Skeletal muscle cell (primary cell): ENCODE data around the gene SLC13A3.

Source experiments
- DNase-seq: peaks from one replicate; pipeline ENCODE4 v3.0.0-alpha.2; 2010; ENCODE audit warnings: low read depth
- H3K4me3 ChIP-seq: 2 replicates; pipeline ENCODE4 v1.5.1; 2011; ENCODE audit warnings: low read depth, mild to moderate bottlenecking, control low read depth, low read length, moderate library complexity

Gene SLC13A3

DNA sequence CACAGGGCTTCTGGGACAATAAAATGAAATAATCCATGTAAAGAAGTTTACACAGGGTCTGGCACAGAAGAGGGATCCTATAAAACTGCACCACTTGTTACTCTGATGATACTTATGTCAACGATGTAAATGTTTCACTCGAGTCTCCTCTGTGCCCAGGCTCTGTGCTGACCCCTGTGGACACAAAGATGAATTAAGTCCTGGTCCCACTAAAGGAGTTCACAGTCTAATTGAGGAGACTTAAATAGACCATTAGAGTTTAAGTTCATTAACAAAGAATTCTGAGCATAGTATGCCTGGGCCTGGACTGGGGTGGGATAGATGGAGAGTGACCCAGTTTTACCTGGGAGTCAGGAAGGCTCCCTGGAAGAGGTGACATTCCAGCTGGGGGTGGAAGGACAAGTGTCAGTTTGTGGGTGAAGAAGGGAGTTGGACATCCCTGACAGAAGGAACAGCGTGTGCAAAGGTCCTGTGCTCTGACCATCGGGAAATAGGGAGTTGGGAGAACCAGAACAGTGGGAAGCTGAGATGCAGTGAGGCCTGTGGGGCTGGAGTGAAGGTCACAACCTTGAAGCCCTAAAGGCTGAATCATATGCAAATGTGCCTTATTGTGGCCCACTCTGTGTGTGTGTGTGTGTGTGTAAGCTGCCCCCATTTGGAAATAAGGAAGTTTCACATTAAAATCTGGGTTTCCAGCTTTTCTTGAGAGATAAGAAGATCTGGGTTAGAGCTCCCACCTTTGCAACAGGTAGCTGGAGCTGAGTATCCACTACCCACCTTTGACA lies 101.9 kb downstream of the SLC13A3 start:
- no peak for DNase-seq
- H3K4me3 ChIP-seq, result no peak overlapping the region

DNA sequence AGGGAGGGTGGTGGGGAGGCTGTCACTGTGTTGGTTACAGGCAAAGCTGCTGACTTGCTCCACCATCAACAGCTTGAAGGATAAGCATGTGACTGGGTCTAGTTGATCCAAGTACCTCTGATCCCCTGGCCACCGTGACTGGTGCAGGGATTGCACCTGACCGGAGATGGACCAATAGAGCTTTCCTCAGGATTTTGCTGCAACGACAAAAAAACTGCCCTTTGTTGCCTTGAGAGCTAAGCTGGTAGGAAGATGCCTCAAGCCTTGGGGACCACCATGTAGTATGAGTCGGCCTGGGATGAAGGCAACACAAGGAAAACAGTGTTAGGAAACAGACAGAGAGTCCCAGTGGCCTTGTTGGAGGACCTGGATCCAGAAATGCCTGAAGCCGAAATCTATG lies 102.6 kb downstream of the SLC13A3 start:
- no peak for DNase-seq
- H3K4me3 ChIP-seq, result no peak overlapping the region

DNA sequence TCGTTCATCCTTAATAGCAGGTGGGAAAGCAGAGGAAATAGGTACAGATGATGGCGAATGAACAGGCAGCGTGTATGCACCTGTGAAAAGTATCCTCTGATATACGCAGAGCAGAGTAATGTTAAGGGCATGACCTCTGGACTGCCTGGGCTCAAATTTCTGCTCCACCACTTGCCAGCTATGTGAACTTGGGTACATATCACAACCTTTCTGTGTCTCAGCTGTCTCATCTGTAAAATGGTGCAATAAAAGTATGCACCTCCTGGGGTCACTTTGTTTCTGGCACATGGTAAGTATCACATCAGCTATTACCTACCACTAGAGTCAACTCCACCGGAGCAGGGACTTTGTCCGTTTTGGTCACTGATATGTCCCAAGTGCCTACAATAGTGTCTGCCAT lies 103.3 kb downstream of the SLC13A3 start:
- no peak overlapping the region for H3K4me3 ChIP-seq
- DNase-seq, result no peak

DNA sequence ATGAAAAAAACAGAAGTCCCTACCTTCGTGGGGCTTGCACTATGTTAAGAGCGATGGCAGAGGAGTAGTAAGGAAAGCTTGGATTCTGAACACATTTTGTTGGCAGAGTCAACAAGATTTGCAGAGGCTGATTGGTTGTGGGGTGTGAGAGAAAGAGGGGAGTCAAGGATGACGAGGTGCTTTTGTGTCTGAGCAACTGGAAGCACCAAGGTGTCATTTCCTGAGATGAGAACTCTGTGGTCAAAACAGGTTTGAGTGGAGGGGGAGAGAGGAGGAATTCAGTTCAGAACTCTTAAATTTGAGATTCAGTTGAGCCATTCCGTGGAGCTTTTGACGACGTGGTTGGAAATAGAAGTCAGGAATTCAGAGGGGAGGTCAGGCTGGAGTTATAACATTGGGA lies 104.3 kb downstream of the SLC13A3 start:
- DNase-seq, result no peak

DNA sequence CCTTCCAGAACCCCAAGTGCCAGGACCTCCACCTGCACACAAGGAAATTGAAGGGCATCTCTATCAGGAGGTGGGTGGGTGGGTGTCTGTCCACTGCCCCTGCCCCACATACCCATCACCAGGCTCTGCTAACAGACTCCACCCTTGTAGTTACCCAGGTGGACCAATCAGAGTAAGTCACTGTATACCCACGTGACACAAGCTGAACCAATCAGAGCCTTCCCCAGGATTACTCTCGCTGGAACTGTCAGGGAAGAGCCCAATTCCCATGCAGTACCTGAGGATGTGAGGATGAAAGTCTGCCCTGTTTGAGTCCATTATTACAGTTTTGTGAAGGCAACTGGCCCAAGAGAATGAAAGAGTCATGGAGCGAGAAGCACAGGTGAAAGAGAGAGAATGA lies 105.0 kb downstream of the SLC13A3 start:
- no peak overlapping the region for H3K4me3 ChIP-seq
- no peak for DNase-seq

More for the DNA sequence above, 104.3 kb downstream of the SLC13A3 start:
- H3K4me3 ChIP-seq, result no peak overlapping the region

DNA sequence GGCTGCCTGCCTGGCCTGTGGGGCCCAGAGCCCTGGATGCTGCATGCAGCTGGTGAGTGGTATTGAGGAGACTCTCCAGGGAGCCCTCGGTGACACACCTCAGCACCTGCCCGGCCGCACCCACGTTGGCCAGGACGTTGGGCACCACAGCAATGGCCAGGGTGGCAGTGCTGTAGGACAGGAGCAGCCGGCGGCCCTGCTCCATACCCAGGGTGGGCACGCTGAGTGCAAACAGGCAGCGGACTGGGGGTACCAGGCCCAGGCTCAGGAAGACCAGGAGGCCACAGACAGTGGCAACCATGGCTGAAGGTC lies 105.5 kb downstream of the SLC13A3 start:
- no peak overlapping the region for H3K4me3 ChIP-seq
- DNase-seq, result no peak

DNA sequence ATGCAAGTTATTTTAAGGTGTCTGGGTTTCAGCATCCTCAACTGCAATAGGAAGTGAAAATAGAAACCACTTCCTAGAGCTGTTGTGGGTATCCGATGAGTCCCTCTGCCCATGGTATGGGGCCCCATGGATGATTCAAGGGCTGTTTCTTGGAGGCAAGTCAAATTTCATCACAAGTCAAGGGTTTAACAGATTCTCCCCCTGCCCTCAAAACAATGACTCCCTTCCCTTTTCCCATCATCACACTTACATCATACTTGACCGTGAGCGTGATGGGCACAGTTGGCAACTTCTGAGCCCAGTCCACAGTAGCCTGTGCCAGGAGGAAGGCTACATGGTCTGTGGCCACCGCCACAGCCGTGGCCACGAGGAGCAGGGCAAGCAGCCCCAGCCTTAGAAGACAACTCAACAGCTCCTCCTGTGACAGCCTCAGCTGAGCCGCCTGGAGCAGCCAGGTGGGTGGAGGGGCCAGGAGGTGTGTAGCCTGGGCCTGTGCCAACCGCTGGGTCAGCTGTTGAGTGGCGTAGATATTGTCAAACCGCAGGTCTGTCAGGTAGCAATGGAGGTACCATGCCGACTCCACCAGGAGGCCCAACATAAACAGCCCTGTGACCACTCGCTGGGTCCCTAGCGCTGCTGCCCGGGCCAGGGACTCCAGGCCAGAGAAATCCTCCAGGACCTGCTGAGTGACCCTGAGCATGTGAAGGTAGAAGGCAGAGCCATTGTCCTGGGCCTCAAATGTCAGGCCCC lies 106.0 kb downstream of the SLC13A3 start:
- no peak overlapping the region for H3K4me3 ChIP-seq
- peak; percentile 49 for DNase-seq

DNA sequence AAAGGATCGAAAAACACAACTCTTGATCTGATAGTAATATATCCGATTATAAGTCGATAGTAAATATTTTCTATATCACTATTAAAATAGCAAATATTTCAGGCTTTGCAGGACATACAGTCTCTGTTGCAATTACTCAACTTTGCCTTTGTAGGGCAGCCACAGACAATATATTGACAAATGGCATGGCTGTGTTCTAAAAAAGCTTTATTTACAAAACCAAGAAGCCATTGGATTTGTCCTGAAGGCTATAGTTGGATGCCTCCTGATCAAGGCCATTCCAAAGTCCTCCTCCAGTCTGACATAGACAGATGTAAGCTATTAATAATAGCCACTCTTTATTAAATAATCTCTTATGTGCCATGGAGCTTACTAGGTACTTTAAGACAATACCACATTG lies 106.7 kb downstream of the SLC13A3 start:
- H3K4me3 ChIP-seq, result no peak overlapping the region
- no peak for DNase-seq

DNA sequence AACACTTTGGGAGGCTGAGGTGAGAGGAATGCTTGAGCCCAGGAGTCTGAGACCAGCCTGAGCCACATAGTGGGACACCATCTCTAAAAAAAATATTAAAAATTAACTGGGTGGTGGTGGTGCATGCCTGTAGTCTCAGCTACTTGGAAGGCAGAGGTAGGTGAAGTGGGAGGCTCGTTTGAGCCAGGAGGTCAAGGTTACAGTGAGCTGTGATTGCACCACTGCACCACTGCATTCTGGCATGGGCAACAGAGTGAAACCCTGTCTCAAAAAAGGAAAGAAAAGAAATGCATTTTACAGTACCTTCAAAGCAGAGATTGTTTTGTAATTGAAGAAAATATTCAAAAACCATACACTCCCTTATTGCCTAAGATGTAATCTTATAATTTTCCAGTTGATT lies 107.3 kb downstream of the SLC13A3 start:
- no peak overlapping the region for H3K4me3 ChIP-seq
- DNase-seq, result no peak

DNA sequence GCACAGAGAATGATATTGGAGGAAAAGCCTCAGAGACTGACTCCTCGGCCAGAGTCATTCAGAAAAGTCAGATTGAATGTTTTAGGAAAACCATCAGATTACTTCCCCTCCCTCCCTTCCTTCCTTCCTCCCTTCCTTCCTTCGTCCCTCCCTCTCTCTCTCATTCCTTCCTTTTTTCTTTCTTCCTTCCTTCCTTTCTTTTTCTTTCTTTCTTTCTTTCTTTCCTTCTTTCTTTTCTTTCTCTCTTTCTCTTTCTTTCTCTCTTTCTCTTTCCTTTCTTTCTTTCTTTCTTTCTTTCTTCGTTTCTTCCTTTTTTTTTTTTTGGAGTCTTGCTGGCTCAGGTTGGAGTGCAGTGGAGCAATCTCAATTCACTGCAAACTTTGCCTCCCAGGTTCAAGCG lies 108.2 kb downstream of the SLC13A3 start:
- DNase-seq, result no peak

DNA sequence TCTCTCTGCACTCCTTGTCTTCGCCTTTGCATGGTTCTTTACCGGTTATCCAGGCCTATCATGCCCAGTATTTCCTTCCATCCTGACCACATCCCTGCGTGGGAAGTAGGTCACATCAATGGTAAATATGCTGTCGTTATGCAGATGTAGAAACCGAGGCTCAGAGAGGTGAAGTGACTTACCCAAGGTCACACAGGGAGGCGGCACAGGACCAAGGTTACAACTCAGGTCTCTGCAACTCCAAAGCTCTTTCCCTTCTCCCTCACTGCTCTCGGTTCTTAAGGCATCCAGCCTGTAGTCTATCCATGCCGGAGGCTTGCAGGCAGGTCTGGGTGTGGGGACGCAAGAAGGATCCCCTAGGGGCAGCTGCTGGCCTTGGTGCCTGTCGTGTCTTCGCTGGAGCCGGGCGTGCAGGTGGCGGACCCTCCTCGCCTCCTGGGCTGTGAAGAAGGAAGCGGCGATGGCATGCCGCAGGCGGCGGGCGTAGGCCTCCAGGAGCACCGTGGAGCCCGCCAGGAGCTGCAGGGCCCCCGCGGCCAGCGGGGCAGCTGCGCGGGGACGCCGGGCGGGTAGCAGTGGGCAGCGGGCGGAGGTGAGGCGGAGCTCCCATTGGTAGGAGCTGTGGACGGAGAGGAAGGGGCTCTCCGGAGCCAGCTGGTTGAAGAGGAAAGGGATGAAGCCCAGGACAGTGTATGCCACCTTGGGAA lies 109.9 kb downstream of the SLC13A3 start:
- no peak for DNase-seq
- no peak overlapping the region for H3K4me3 ChIP-seq

More for the DNA sequence above, 108.2 kb downstream of the SLC13A3 start:
- H3K4me3 ChIP-seq, result no peak overlapping the region

DNA sequence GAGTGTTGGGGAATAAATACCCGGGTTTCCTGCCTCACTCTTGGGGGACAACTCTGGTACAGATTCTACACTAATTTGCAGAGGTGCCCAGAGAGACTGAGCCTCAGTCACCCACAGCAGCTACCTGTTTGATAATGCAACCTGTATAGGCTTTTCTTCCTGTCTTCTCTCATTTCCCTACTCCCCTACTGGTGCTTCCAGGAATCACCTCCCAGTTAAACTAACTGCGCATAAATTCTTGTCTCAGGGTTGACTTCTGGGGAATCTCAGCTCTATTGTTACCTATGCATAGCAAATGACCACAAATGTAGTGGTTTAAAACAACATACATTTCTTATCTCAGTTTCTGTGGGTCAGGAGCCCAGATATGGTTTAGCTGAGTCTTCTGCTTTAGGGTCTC lies 112.1 kb downstream of the SLC13A3 start:
- DNase-seq, result no peak
- no peak overlapping the region for H3K4me3 ChIP-seq

DNA sequence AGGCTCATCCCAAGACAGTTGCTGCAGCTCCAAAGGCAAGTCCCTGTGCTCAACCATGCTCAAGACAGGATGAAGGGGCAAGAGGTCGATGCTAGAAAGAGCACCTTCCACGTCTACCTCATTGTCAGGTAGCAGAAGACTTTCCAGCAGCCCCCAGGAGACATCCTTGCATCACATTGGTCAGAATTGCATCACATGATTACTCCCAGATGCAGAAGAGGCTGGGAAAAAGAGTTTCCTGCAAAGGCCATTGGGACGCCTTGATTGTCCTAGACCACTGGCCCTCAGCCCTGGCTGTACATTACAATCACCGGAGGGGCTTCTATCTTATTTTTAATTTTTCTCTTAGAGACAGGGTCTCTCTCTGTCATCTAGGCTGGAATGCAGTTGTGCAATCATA lies 120.6 kb downstream of the SLC13A3 start:
- DNase-seq, result no peak
- H3K4me3 ChIP-seq, result no peak overlapping the region

DNA sequence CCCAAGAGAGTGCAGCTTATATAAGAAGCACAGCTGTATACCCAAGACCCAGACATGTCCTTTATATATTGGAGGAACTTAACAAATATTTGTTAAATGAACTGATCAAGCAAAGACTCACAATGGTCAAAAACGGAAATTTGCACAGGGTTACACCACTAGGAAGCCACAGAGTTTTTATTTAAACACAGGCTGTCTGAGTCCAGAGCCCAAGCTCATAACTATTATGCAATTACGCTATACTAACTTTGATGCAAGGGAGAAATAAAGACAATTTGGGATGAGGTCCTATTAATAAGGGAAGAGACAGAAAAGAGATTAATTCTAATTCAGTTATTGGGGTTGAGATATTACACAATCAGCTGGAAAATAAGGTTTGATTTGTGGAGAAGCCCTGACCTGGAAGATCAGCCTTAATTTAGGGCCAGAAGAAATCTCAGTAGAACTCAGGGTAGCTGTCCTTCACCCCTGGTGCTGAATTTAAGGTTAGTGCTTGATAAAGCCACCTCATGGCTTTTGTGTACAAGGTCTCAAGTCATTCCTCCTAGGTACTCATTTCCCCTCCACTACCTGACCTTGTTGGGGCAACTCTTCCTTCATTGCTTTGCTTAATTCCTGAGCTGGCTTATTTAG lies 127.4 kb downstream of the SLC13A3 start:
- no peak for DNase-seq
- H3K4me3 ChIP-seq, result no peak overlapping the region

DNA sequence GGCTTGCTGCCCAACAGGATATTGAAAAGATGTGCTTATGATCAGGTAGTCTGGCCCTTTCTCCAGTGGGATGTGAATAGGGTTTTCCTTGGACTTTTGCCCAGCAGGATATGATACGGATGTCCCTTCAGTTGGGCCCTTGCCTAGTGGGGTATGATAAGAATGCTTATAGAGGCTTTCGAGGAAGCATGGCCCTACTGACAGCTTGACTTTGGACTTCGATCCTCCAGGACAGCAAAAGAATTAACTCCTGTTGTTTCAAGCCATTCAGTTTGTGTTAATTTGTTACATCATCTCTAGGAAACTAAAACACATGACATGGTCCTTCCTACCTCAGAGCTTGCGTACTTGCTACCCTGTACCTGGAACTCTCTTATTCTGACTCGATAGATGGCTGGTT lies 128.2 kb downstream of the SLC13A3 start:
- no peak for DNase-seq
- no peak overlapping the region for H3K4me3 ChIP-seq

DNA sequence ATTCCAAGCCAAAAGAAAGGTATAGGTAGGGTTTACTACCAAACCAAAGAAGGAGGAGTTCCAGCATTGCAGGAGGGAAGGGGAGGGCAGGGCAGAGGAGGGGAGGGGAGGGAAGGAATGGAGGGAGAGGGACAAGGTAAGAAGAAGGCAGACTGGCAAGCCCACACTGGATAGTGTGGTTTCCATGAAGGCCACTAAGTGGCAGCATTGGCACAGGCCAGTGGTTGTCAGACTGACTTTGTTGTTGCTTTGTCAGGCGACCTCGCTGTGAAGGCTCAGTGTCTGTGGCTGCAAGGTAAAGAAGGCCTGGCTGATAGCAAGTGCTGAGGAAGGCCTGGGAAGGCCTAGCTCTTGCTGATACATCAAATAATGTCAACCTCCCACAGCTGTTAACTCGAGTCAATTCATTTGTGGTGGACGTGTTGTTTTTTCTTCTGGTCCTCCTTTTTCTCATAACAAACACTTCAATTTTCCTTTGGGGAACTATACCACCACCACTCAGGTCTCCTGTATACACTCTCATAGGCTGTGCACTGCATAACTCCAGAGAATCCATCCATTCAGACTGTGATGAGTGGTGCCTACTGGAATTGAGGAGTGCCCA lies 130.2 kb downstream of the SLC13A3 start:
- peak; percentile 15 for DNase-seq
- no peak overlapping the region for H3K4me3 ChIP-seq

DNA sequence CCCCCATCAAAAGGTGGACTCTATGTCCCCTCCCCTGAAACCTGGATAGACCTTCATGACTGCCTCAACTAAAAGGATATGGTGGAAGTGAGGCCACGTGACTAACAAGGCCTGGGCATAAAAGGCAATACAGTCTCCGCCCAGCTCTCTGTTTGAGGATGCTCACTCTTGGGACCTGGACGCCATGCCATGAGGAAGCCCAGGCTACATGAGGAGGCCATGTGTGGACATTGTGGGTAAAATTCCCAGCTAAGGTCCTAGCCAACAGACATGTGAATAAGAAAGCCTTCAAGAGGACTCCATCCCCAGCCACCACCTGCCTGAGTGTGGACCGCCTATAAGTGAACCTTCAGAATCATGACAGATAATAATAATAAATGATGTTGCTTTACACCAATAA lies 130.7 kb downstream of the SLC13A3 start:
- no peak overlapping the region for H3K4me3 ChIP-seq
- DNase-seq, result no peak

DNA sequence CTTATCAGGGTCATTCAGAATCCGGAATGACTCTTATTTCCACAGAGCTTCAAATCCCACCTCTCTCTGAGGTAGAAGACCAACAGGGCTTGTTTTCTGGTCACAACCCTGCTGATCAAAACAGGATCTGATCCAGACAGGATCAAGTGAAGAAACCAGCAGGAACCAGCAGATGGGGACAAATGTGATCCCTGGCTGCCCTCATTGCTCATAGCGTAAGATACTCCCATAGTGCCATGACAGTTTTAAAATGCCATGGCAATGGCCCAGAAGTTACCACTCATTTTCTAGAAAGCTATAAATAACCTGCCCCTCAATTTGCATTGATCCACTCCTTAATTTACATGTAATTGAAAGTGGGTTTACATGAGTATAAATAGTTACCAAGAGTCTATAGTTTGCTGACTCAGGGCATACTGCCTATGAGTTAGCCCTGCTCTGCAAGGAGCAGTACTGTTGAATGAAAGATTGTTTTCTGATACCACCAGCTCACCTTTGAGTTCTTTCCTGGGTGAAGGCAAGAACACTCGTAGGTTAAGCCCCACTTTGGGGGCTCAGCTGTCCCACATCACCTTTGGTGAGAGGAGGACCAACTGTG lies 131.7 kb downstream of the SLC13A3 start:
- H3K4me3 ChIP-seq, result no peak overlapping the region
- no peak for DNase-seq
